Fibroblast of skin of abdomen (primary cell): ENCODE measurements around the gene CARMIL1.

Experiments
- DNase-seq: peaks from one replicate; pipeline ENCODE4 v3.0.0-alpha.2; 2013

The CARMIL1 gene

GRCh38 chr6:25665455-25665854, 386.3 kb downstream of the CARMIL1 start:
- DNase-seq, result no peak

- DNase-seq, result no peak
Observed at GRCh38 chr6:25669413-25669812, 390.2 kb downstream of the CARMIL1 start.
